IMR-90 (cell line): ENCODE results near the gene ZSCAN16. TPM values are rescaled to one million over a fixed set of nuclear protein-coding genes. Genes with fewer than 3 reads are reported as not detected.

ENCODE experiments used
- ATAC-seq: fragments of 200-7000 bp; cut with Tn5 transposase; 2 replicates; pipeline ENCODE4 v1.9.1; 2020; ENCODE audit warnings: low read depth, mild to moderate bottlenecking, moderate library complexity
- BruUV-seq: library from RNA; stranded (reverse); fragments of 400-500 nt; replicated peaks from 2 replicates; lab custom pipeline; 2021; lab: Mats Ljungman, UMichigan
- CTCF ChIA-PET: fragments of 300-600 bp; formaldehyde crosslinking; extraction: SDS; loops from one replicate; lab custom pipeline; 2021; ENCODE audit warnings: antibody characterized with exemption; lab: Yijun Ruan, JAX
- POLR2A ChIA-PET: fragments of 300-600 bp; sonication (Branson Sonifier 250); formaldehyde crosslinking; loops from one replicate; lab custom pipeline; 2022; ENCODE audit warnings: antibody characterized with exemption; ENCODE audit not compliant: unreplicated experiment; lab: Charles Lee
- DNase-seq: peaks from one replicate; pipeline ENCODE4 v3.0.0; 2013
- H2AFZ ChIP-seq: replicated peaks from 2 replicates; pipeline ENCODE3; 2013; ENCODE audit warnings: low read length, mild to moderate bottlenecking; ENCODE audit not compliant: poor library complexity
- H2AK5ac ChIP-seq: 2 replicates; pipeline ENCODE4 v1.6.1; 2013; ENCODE audit warnings: low read depth, low read length, inconsistent platforms
- H2AK9ac ChIP-seq: replicated peaks from 2 replicates; pipeline ENCODE3; 2013; ENCODE audit warnings: mild to moderate bottlenecking, low read depth, low read length, moderate library complexity; ENCODE audit not compliant: poor library complexity
- H2BK120ac ChIP-seq: 2 replicates; pipeline ENCODE4 v1.6.1; 2013; ENCODE audit warnings: low read depth, low read length, inconsistent platforms
- H2BK15ac ChIP-seq: 3 replicates; pipeline ENCODE4 v1.6.1; 2013; ENCODE audit warnings: low read depth, low read length, inconsistent platforms
- H2BK20ac ChIP-seq: 2 replicates; pipeline ENCODE4 v1.6.1; 2013; ENCODE audit warnings: low read depth, mild to moderate bottlenecking, inconsistent platforms, low read length, moderate library complexity
- H2BK5ac ChIP-seq: 2 replicates; pipeline ENCODE4 v1.6.1; 2013; ENCODE audit warnings: mild to moderate bottlenecking, low read depth, low read length, inconsistent platforms; ENCODE audit not compliant: poor library complexity, severe bottlenecking
- H3K14ac ChIP-seq: replicated peaks from 2 replicates; pipeline ENCODE4 v1.6.1; 2013; ENCODE audit warnings: low read depth, low read length, inconsistent platforms
- H3K18ac ChIP-seq: 2 replicates; pipeline ENCODE4 v1.6.1; 2013; ENCODE audit warnings: low read depth, low read length, control low read depth
- H3K23ac ChIP-seq: 2 replicates; pipeline ENCODE4 v1.6.1; 2013; ENCODE audit warnings: low read depth, low read length, inconsistent platforms
- H3K27ac ChIP-seq: 2 replicates; pipeline ENCODE4 v1.5.1; 2013; ENCODE audit warnings: mild to moderate bottlenecking, control low read depth, low read length; ENCODE audit not compliant: insufficient read depth
- H3K27me3 ChIP-seq: 2 replicates; pipeline ENCODE4 v1.6.1; 2013; ENCODE audit warnings: low read length; ENCODE audit not compliant: control insufficient read depth, insufficient read depth
- H3K36me3 ChIP-seq: 2 replicates; pipeline ENCODE4 v1.6.1; 2013; ENCODE audit warnings: low read length, mixed read lengths; ENCODE audit not compliant: control insufficient read depth, insufficient read depth
- H3K4ac ChIP-seq: 2 replicates; pipeline ENCODE4 v1.6.1; 2013; ENCODE audit warnings: low read depth, low read length, inconsistent platforms
- H3K4me1 ChIP-seq: 2 replicates; pipeline ENCODE4 v1.6.1; 2013; ENCODE audit warnings: low read length, mixed read lengths; ENCODE audit not compliant: control insufficient read depth, insufficient read depth
- H3K4me2 ChIP-seq: 2 replicates; pipeline ENCODE4 v1.6.1; 2013; ENCODE audit warnings: low read depth, mild to moderate bottlenecking, control low read depth, low read length, moderate library complexity
- H3K4me3 ChIP-seq: 2 replicates; pipeline ENCODE4 v1.5.1; 2013; ENCODE audit warnings: low read depth, mild to moderate bottlenecking, control low read depth, low read length, moderate library complexity; ENCODE audit not compliant: insufficient read depth
- H3K56ac ChIP-seq: 2 replicates; pipeline ENCODE4 v1.6.1; 2013; ENCODE audit warnings: low read length, inconsistent platforms; ENCODE audit not compliant: insufficient read depth; ENCODE audit errors: extremely low read depth
- H3K79me1 ChIP-seq, 2 experiments: 2 replicates each; pipeline ENCODE4 v1.6.1; 2013; ENCODE audit warnings: low read length in 2 of 2, inconsistent platforms in 1 of 2, low read depth in 1 of 2
- H3K9ac ChIP-seq: 2 replicates; pipeline ENCODE4 v1.6.1; 2013; ENCODE audit warnings: low read depth, low read length, control low read depth
- H3K9me1 ChIP-seq: 2 replicates; pipeline ENCODE4 v1.6.1; 2013; ENCODE audit warnings: low read length, inconsistent platforms; ENCODE audit not compliant: insufficient read depth
- H3K9me3 ChIP-seq: 2 replicates; pipeline ENCODE4 v1.6.1; 2013; ENCODE audit warnings: low read length; ENCODE audit not compliant: control insufficient read depth, insufficient read depth
- H4K20me1 ChIP-seq: 2 replicates; pipeline ENCODE4 v1.6.1; 2013; ENCODE audit warnings: low read length, inconsistent platforms; ENCODE audit not compliant: insufficient read depth
- H4K5ac ChIP-seq: 2 replicates; pipeline ENCODE4 v1.6.1; 2013; ENCODE audit warnings: mild to moderate bottlenecking, low read depth, low read length, control low read depth
- H4K8ac ChIP-seq, 2 experiments: 2 replicates each; pipeline ENCODE4 v1.6.1; 2013; ENCODE audit warnings: low read depth in 2 of 2, low read length in 2 of 2, control low read depth in 1 of 2, inconsistent platforms in 1 of 2
- H4K91ac ChIP-seq: 2 replicates; pipeline ENCODE4 v1.6.1; 2013; ENCODE audit warnings: low read depth, low read length, inconsistent platforms; ENCODE audit not compliant: insufficient read depth
- WGBS, 2 experiments: methylation state at CpG; one replicate each; pipeline versions ENCODE4 v1.1.5 to v1.1.7; 2013; ENCODE audit warnings: missing lambda C conversion rate in 2 of 2; ENCODE audit not compliant: insufficient read length in 1 of 2; ENCODE audit errors: extremely low coverage in 2 of 2; 5-methylcytosine and 5-hydroxymethylcytosine counted together
- dilution Hi-C: fragments of 300-500 bp; cut with HindIII; formaldehyde crosslinking; loops from one replicate; pipeline ENCODE4 v1.14.3; 2018; ENCODE audit warnings: low sequenced_read_pairs; ENCODE audit not compliant: unreplicated experiment
- in situ Hi-C: fragments of 300-500 bp; cut with MboI; formaldehyde crosslinking; loops from 3 replicates; pipeline ENCODE4 v1.14.3; 2019; ENCODE audit warnings: low sequenced_read_pairs, inconsistent platforms, mixed read lengths
- intact Hi-C: fragments of 100-400 bp; cut with micrococcal nuclease; formaldehyde crosslinking; loops from 2 replicates; pipeline ENCODE4 v1.10.0; 2022
- polyA plus RNA-seq, 3 experiments: library from polyadenylated mRNA; depleted of rRNA; stranded (reverse); fragments of >200 nt; gene quantifications; 2 replicates each; pipeline ENCODE4 v1.2.3, GENCODE V29; 2012; ENCODE audit warnings: low replicate concordance in 1 of 3
- total RNA-seq: library from RNA; depleted of rRNA; stranded (reverse); fragments of >200 nt; gene quantifications from 2 replicates; pipeline ENCODE4 v1.2.3, GENCODE V29; 2012
- TF ChIP-seq, protein P1 (sequence below): fragments of 150-350 bp; IDR thresholded peaks from 2 replicates; pipeline ENCODE4 v1.6.1; 2017; ENCODE audit warnings: mild to moderate bottlenecking, antibody characterized with exemption, low read length, low read depth

The ZSCAN16 gene
- total and polyA plus RNA-seq, 2 of the 4 experiments (the other 2 are of a cell fraction) = 1.8 to 3.0 TPM

DNA sequence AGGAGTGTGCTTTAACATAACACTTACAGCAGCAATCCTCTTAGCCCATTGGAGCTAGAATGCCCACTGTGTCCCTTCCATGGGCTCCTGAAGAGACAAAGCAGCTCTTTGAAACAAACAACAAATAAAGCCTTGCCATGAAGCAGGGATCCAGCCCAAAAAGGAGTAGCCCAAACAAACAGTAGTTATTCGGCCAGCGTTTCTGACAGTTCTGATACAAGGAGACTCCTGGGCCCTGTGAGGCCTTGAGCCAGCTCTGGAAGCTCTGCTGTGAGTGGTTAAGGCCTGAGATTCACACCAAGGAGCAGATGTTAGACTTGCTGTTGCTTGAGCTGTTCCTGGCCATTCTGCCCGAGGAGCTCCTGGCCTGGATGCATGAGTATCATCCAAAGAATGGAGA is 16.9 kb upstream of the ZSCAN16 start:
- Histone ChIP-seq H3K14ac (no peak overlapping the region), H4K20me1 (no peaks in the 10 kb centered on the region), H2BK5ac (no peak overlapping the region), H2AK5ac (no peak overlapping the region), H4K5ac (no peak overlapping the region), H4K91ac (no peak overlapping the region), H3K4me3 (no peak overlapping the region), H4K8ac (no peak overlapping the region), H3K18ac (no peak overlapping the region), H2BK120ac (no peak overlapping the region), H3K23ac (no peak overlapping the region), H3K9ac (no peak overlapping the region), H3K27ac (no peak overlapping the region), H2BK20ac (no peak overlapping the region), H3K79me1 (no peaks in the 10 kb centered on the region), H3K9me1 (no peaks in the 10 kb centered on the region), H2AK9ac (peak overlapping the region; percentile 25), H2BK15ac (no peak overlapping the region), H3K56ac (no peak overlapping the region), H3K4me2 (no peak overlapping the region), H2AFZ (no peak overlapping the region), H3K27me3 (no peaks in the 10 kb centered on the region), H3K4me1 (peaks cover 2% of the 10 kb centered on the region), H3K36me3 (no peaks in the 10 kb centered on the region), H3K9me3 (no peaks in the 10 kb centered on the region), H3K4ac (no peak overlapping the region)
- DNase-seq (no peak), ATAC-seq (no peak)
- intact Hi-C loops (no loop called here), dilution Hi-C loops (no loop called here), in situ Hi-C loops (no loop called here)
- ChIA-PET POLR2A (no interaction called here), CTCF (interaction anchor here (0.7 kb wide), 1 partner anchor 20 kb away, joined by 3 read pairs; no protein-coding TSS in a partner anchor)
- no TSS peak for BruUV-seq
- TF ChIP-seq, protein P1, sequence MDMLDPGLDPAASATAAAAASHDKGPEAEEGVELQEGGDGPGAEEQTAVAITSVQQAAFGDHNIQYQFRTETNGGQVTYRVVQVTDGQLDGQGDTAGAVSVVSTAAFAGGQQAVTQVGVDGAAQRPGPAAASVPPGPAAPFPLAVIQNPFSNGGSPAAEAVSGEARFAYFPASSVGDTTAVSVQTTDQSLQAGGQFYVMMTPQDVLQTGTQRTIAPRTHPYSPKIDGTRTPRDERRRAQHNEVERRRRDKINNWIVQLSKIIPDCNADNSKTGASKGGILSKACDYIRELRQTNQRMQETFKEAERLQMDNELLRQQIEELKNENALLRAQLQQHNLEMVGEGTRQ = no peak
- 50% methylated on average over 1 of the region's 3 CpGs; no CpG with 5 or more reads in 1 of the 2 experiments for WGBS, 2 experiments
